Superior temporal gyrus (tissue), 1 donor: ENCODE results near the gene ZC3H7A.
A peak's percentile ranks its signal among the peaks of the same experiment; 100 is the strongest.

ENCODE experiments used
- DNase-seq: peaks from one replicate; pipeline ENCODE4 v3.0.0-alpha.2; 2016; ENCODE audit errors: extremely low spot score

Gene ZC3H7A

DNA sequence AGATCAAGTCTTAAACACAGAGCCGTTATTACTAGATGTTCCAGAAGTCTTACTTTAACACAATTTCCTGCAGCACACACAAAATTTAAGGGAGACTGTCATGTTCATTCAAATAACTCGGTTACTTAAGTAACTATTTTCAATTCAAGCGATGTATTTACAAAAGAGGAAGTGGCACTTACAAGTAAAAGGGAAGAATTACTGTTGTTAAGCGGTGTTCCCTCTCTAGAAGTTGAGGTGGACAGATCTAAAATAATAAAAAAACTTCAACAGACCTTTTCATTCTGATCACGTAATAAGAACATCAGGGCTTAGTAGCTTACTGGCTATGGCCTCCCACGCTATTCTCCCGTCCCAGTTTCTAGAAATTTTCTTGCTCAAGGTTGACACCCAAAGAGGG is 28.2 kb downstream of the ZC3H7A start:
- no peak for DNase-seq

DNA sequence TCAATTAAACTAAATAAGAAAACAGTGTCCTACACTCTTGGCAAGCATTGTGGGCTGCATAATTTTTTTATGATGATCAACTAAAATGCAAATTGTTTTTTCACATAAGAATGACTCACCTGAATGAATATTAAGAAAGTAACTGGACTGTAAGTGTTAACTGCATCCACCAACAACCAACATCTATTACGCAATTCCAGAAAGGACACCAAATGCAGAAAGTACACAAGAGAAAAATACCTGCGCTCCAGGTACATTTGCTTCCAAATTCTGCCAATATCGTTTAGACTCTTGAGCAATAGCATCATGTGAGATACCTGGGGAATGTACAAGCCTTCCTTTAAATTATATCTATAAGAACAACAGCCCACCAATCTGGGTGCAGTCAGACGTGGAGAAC is 34.6 kb downstream of the ZC3H7A start:
- no peak for DNase-seq

GRCh38 chr16:11759997-11760396 is 37.1 kb downstream of the ZC3H7A start:
- no peak for DNase-seq

DNA sequence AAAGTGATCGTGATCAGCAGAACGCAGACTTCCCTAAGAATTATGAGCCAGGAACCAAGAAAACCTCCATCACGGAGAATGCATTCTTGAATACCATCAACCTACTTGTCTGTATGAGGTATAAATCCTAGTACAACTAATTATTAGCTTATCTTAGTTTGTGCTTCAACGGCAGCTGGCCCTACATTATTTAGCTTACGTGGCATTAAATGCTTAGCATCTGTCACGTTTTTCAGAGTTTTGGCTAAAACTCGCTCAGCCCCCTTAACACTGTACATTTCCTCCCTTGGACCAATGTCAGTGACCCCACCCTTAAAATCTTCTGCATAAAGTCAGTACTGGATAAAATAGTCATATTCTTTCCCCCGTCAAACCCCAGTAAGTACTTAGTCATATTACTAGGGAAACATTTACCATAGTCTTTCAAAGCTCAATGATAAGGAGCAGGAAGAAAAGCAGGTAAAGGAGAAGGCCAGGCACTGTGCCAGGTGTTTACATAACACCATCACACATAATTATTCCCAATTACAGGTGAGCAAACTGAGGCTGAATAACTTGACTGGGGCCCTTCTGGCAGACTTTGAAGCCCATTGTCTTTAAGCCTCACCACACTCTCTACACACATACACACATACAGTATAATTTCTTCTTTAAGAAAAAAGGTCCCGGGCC is 37.8 kb downstream of the ZC3H7A start:
- no peak for DNase-seq

DNA sequence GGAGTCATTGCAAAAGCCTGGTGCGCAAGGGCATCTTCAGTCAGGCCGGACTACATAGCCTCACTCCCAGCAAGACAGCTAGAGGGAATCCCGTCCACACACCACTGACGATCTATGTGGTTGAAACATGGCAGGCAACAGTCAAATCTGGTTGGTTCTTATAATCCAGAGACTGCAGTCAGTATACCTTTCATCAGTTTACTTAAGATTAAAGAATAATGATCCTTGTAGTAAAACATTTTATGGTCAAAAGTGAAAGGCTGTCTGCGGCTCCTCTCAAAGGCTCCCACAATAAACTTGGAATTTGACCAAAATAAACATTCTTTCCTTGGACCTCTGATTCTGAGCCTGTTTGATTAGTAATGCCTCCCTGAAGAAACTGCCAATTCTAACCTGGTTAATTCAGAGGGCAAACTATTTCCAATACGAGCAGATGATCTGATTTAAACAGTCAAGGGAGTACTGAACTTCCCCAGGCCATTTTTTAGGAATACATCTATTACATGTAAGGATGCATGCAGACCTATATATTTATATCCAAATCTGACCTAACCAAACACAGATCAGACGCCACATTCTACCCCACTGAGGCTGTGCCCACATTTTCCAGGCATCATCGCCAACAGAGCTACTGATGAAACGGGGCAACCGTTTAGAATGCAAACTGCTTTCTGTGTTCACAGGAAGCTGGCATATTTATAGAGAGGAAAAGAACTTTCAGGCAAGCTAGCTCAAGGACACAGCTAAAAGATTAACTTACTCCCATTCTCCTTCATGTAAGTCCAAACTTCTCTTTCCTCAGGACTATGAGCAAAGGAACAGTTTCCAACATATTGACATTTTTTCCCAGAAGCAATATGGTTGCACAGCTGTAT is 39.1 kb downstream of the ZC3H7A start:
- no peak for DNase-seq

DNA sequence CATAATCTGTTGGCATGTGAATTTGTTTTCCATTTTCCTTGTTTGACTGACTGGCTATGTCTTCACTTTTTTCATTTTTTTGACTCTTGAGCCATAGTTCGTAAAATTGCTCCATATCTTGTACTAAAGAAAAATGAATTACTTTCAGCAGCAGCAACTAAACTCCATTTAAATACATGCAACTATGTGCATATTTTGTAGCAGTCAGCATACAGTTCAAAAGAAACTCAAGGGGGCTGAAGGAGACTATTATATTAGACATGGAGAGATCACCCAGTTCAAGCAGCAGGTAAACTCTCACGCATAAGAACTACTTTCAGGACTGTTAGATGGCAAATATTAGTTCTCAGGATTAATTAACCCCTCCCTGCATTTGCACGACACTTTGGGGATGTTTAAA is 40.8 kb downstream of the ZC3H7A start:
- no peak for DNase-seq

- no peak for DNase-seq
Measured at GRCh38 chr16:11755022-11755760, 41.9 kb downstream of the ZC3H7A start.

DNA sequence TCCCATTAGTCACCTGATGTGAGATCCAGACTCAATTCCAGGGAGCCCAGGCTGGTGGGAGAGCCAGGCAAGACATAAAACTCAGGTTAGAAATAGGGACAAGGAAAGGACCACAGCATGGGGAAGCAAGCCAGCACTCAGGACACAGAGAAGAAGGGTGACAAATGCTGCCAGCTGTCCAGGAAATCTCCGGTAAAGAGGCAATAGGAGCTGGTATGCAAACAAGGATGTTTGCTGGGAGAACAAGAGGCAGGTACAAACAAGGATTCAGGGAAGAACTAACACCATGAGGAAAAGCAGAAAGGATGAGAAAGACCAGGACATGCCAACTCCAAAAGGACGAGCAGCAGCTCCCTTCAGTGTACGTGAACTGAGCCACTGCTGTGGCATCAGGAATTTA is 44.2 kb downstream of the ZC3H7A start:
- no peak for DNase-seq

GRCh38 chr16:11750056-11750455 is 47.0 kb downstream of the ZC3H7A start:
- no peak for DNase-seq

DNA sequence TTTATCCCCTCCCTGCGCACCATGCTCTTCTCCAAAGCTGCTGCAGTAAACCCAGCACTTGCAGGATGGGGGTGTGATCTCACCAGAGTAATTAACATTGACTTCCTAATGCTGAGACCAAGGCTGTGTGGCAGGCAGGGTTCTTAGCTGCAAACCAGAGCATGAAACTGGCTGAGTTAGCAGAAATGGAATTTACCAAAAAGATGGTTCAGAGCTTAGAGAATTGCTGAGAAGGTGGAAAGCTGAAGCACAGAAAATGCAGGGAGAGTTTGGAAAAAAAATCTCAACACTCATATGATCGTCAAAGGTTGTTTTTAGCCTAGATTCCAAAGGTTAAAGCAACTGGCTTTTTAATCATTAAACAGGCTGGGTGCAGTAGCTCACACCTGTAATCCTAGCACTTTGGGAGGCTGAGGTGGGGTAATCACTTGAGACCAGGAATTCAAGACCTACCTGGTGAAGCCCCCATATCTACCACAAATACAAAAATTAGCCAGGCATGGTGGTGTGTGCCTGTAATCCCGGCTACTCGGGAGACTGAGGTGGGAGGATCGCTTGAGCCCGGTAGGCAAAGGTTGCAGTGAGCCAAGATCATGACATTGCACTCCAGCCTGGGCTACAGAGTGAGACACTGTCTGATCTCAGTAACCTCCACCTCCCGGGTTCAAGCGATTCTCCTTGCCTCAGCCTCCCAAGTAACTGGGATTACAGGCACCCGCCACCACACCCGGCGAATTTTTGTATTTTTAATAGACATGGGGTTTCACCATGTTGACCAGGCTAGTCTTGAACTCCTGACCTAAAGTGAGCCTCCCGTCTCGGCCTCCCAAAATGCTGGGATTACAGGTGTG is 48.4 kb downstream of the ZC3H7A start:
- DNase-seq, result no peak

- no peak for DNase-seq
Measured at GRCh38 chr16:11747949-11748403, 49.1 kb downstream of the ZC3H7A start.

- no peak for DNase-seq
Measured at GRCh38 chr16:11744075-11744470, 53.0 kb downstream of the ZC3H7A start.

DNA sequence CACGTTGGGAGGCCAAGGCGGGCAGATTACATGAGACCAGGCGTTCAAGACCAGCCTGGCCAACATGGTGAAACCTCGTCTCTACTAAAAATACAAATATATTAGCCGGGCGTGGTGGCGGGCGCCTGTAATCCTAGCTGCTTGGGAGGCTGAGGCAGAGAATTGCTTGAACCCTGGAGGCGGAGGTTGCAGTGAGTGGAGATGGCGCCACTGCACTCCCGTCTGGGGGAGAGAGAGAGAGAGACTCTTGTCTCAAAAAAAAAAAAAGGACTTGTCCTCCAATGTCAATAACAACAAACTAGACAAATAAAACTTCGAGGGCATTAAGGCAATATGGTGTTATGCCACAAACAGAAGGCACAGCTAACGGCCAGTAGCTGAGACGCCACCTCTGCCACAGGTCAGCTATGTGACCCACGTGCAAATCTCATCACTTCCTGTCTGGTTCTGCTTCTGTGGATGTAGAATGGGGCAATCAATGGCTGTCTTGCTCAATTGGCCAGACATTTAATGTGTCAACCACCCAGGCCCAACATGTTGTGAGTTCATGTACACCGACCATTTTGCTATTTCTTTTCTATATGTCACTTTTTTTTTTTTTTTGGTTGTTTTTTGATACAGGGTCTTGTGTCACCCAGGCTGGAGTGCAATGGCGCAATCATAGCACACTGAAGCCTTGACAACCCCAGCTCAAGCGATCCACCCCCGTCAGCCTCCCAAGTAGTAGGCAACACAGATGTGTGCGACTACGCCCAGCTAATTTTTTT is 53.6 kb downstream of the ZC3H7A start:
- DNase-seq, result no peak

- DNase-seq, result peak; percentile 98
Measured at GRCh38 chr16:11742536-11743307, 54.3 kb downstream of the ZC3H7A start, which contains the start of gene TXNDC11. TSS of gene TXNDC11 (minus strand) at chr16:11742857. CDS start at chr16:11742730, 127 bp downstream.

- no peak for DNase-seq
Measured at GRCh38 chr16:11742093-11742535, 54.9 kb downstream of the ZC3H7A start.

- DNase-seq, result no peak
Measured at GRCh38 chr16:11740567-11740966, 56.5 kb downstream of the ZC3H7A start.

DNA sequence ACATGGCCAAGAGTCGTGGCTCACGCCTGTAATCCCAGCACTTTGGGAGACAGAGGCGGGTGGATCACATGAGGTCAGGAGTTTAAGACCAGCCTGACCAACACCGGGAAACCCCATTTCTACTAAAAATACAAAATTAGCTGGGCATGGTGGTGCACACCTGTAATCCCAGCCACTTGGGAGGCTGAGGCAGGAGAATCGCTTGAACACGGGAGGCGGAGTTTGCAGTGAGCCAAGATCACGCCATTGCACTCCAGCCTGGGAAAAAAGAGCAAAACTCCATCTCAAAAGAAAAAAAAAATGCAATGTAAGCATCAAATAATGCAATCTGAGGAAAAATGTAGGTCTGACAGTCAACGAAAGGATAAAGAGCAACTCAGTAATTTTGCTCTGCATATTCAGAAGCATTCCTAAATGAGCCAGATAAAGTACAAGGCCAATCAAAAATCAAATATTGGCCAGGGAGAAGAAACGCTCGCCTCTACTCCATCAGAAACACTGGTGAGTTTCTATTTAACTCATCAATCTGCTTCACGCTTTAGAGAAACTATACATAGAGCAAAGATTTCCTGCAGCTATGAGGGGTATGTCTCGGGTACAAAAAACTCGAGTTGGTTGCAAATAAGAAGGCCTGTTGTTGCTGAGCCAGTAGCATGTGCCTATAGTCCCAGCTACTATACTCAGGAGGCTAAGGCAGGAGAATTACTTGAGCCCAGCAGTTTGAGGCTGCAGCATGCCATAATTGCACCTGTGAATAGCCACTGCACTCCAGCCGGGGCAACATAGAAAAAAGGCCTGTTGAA is 58.1 kb downstream of the ZC3H7A start:
- no peak for DNase-seq

- no peak for DNase-seq
Measured at GRCh38 chr16:11737713-11738112, 59.3 kb downstream of the ZC3H7A start.

DNA sequence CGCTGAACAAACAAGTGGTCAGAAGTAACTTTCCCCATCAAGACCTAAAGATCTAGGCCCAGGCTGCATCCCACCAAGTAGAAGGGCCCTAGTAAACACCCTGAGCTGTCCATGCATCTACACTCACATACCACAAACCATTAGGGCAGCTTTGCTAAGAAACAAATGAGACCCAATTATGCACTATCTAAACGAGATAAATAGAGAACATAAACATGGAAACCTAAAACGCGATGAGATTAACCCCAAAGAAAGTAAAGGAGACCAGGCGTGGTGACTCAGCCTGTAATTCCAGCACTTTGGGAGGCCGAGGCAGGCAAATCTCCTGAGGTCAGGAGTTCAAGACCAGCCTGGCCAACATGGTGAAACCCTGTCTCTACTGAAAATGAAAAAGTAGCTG is 60.2 kb downstream of the ZC3H7A start:
- no peak for DNase-seq
